GM18505 (cell line): ENCODE data around the gene C16orf46.

ENCODE experiments used
- ATAC-seq: cut with Tn5 transposase; IDR thresholded peaks from one replicate; pipeline ENCODE4 v1.9.1; 2021; ENCODE audit not compliant: unreplicated experiment
- POLR2A ChIP-seq: IDR thresholded peaks from 4 replicates; pipeline ENCODE4 v1.6.1; 2011; ENCODE audit warnings: borderline replicate concordance; ENCODE audit not compliant: insufficient read depth, insufficient read length; ENCODE audit errors: extremely low read depth

C16orf46 gene

DNA sequence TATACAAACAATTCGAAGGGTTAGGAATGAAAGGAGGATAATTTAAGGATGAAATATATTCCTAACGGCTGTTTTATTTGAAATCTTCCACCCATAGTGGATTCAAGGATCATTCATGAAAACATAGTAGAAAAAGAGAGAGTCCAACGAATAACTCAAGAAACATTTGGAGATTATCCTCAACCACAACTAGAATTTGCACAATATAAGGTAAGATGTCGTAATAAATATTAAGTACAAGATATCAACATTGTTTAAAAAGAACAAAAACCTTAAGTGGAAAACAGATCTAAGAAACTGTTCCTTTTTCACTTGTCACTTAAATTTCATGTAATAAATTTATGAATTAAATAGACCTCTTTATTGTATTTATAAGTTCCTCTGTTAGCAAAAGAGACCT, 50.6 kb downstream of the C16orf46 start:
- no peak for TF ChIP-seq POLR2A
- ATAC-seq = no peak

DNA sequence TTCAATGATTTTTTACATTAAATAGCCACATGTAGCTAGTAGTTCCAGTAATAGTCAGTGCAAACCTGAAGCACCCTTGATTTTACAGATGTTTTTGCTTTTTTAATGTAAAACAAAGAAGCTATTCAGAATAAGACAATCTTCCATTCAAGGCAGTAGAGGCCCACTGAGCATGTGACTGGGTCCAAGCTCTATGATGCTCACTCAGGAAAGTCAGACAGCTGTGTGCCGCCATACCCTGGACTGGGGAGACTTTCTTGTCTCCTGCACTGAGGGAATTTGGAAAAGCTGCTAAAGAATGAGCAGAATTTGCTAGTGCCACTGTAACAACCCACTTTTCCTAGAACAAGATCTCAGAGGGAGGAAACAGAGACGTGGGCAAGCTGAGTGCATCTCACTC, 58.5 kb downstream of the C16orf46 start:
- TF ChIP-seq POLR2A = no peak
- no peak for ATAC-seq

DNA sequence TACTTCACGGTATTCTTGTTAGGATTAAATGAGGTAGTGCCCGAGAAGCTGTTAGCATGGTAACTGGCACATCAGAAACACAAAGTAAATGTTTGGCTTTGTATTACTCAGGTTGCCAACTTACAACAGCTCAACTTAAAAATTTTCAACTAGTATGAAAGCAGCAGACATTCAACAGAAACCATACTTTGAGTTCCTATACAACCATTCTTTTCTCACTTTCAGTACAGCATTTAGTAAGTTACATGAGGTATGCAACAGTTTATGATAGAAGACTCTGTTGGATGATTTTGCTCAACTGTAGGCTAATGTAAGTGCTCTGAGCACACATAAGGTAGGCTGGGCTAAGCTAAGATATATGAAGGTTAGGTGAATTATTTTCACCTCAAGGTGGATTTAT, 62.4 kb downstream of the C16orf46 start:
- no peak for TF ChIP-seq POLR2A
- ATAC-seq = no peak

DNA sequence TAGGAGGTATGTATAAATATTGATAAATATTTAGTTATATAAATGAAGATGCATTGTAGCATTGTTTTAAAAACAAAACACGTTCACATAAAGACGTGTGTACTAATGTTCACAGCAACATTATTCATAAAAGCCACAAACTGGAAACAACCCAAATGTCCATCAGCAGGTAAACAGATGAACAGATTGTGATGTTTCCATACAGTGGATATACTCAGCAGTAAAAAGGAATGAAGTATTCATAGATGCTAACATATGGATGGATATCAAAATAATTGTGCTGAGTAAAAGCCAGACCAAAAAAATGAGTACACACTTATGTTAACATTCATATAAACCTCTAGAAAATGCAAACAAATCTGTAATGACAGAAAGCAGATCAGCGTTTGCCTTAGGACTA, 64.1 kb downstream of the C16orf46 start:
- no peak for ATAC-seq
- TF ChIP-seq POLR2A = no peak
